ENCODE results near the gene TAMALIN.

Gene TAMALIN

GRCh38 chr12:52020539-52021336 lies 14.0 kb downstream of the TAMALIN start:
- 0 out of 2 replicates have a peak overlapping the region, but pooled peaks have one; percentile 36 for H3K4me3 ChIP-seq
- no peaks in the 10 kb centered on the region for H3K27me3 ChIP-seq
- no peaks in the 10 kb centered on the region for H3K36me3 ChIP-seq
- no peaks in the 10 kb centered on the region for H4K20me1 ChIP-seq
- peak overlapping the region; percentile 96 for H3K4me2 ChIP-seq
- no peaks in the 10 kb centered on the region for H3K9me3 ChIP-seq
- 0 out of 2 replicates have a peak overlapping the region, but pooled peaks have one; percentile 45 for H3K27ac ChIP-seq
- TF ChIP-seq Cebpa-rat (IDR thresholded peaks at IDR 0.05) = no peak
- H3K9ac ChIP-seq = no peak overlapping the region; the same call in 1 of the 2 replicates
- peaks cover 91% of the 10 kb centered on the region for H3K4me1 ChIP-seq

GRCh38 chr12:52022841-52023181 lies 16.1 kb downstream of the TAMALIN start:
- Histone ChIP-seq H4K20me1 (no peaks in the 10 kb centered on the region), H3K27ac (peak overlapping the region; percentile 78), H3K4me3 (peak overlapping the region; percentile 69), H3K4me1 (peaks cover 93% of the 10 kb centered on the region), H3K9ac (peak overlapping the region; percentile 64), H3K9me3 (no peaks in the 10 kb centered on the region), H3K27me3 (no peaks in the 10 kb centered on the region), H3K4me2 (peak overlapping the region; percentile 96), H3K36me3 (no peaks in the 10 kb centered on the region)
- TF ChIP-seq Cebpa-rat (IDR thresholded peaks at IDR 0.05) = no peak

GRCh38 chr12:52023182-52023975 lies 16.6 kb downstream of the TAMALIN start:
- no peaks in the 10 kb centered on the region for H4K20me1 ChIP-seq
- H3K9ac ChIP-seq = peak overlapping the region; percentile 64
- no peaks in the 10 kb centered on the region for H3K27me3 ChIP-seq
- H3K4me3 ChIP-seq = peak overlapping the region; percentile 69
- H3K4me1 ChIP-seq = peaks cover 92% of the 10 kb centered on the region
- TF ChIP-seq Cebpa-rat (IDR thresholded peaks at IDR 0.05) = no peak
- peak overlapping the region; percentile 78 for H3K27ac ChIP-seq
- H3K4me2 ChIP-seq = peak overlapping the region; percentile 96
- no peaks in the 10 kb centered on the region for H3K9me3 ChIP-seq
- no peaks in the 10 kb centered on the region for H3K36me3 ChIP-seq

GRCh38 chr12:52023976-52024688 lies 17.4 kb downstream of the TAMALIN start:
- Histone ChIP-seq H3K4me2 (peak overlapping the region; percentile 96), H3K4me3 (peak overlapping the region; percentile 69), H4K20me1 (no peaks in the 10 kb centered on the region), H3K27me3 (no peaks in the 10 kb centered on the region), H3K36me3 (no peaks in the 10 kb centered on the region), H3K9me3 (no peaks in the 10 kb centered on the region), H3K4me1 (peaks cover 89% of the 10 kb centered on the region), H3K9ac (peak overlapping the region; percentile 64), H3K27ac (peak overlapping the region; percentile 78)
- TF ChIP-seq Cebpa-rat (IDR thresholded peaks at IDR 0.05) = no peak

GRCh38 chr12:52024845-52025230 lies 18.1 kb downstream of the TAMALIN start:
- Histone ChIP-seq H3K27ac (peak overlapping the region; percentile 78; the same call in 1 of the 2 replicates), H3K9ac (peak overlapping the region; percentile 63; the same call in 1 of the 2 replicates), H3K4me2 (peak overlapping the region; percentile 96)

GRCh38 chr12:52026263-52026662 lies 19.5 kb downstream of the TAMALIN start:
- H3K36me3 ChIP-seq = no peaks in the 10 kb centered on the region
- TF ChIP-seq Cebpa-rat (IDR thresholded peaks at IDR 0.05) = no peak
- no peaks in the 10 kb centered on the region for H3K27me3 ChIP-seq
- H3K4me2 ChIP-seq = peak overlapping the region; percentile 96
- H3K9me3 ChIP-seq = no peaks in the 10 kb centered on the region
- no peak overlapping the region for H3K9ac ChIP-seq
- no peak overlapping the region for H3K27ac ChIP-seq
- H3K4me1 ChIP-seq = peaks cover 86% of the 10 kb centered on the region
- H3K4me3 ChIP-seq = no peak overlapping the region
- H4K20me1 ChIP-seq = no peaks in the 10 kb centered on the region

More at GRCh38 chr12:52024845-52025230, 18.1 kb downstream of the TAMALIN start:
- Histone ChIP-seq H4K20me1 (no peaks in the 10 kb centered on the region), H3K4me3 (no peak overlapping the region), H3K9me3 (no peaks in the 10 kb centered on the region), H3K36me3 (no peaks in the 10 kb centered on the region), H3K4me1 (peaks cover 89% of the 10 kb centered on the region), H3K27me3 (no peaks in the 10 kb centered on the region)
- TF ChIP-seq Cebpa-rat (IDR thresholded peaks at IDR 0.05) = no peak

GRCh38 chr12:52027085-52027843 lies 20.5 kb downstream of the TAMALIN start:
- Histone ChIP-seq H3K4me1 (peaks cover 82% of the 10 kb centered on the region), H3K4me2 (peak overlapping the region; percentile 96; the same call in 1 of the 2 replicates), H3K27me3 (no peaks in the 10 kb centered on the region), H3K36me3 (no peaks in the 10 kb centered on the region), H3K9me3 (no peaks in the 10 kb centered on the region), H3K27ac (peak overlapping the region; percentile 18; the same call in 1 of the 2 replicates), H3K9ac (peak overlapping the region; percentile 45; the same call in 1 of the 2 replicates), H3K4me3 (no peak overlapping the region), H4K20me1 (no peaks in the 10 kb centered on the region)
- TF ChIP-seq Cebpa-rat (IDR thresholded peaks at IDR 0.05) = no peak

- no peak overlapping the region for H3K4me3 ChIP-seq
- H3K27me3 ChIP-seq = no peaks in the 10 kb centered on the region
- H3K9me3 ChIP-seq = no peaks in the 10 kb centered on the region
- H3K9ac ChIP-seq = 0 out of 2 replicates have a peak overlapping the region, but pooled peaks have one; percentile 29
- no peaks in the 10 kb centered on the region for H4K20me1 ChIP-seq
- H3K27ac ChIP-seq = 0 out of 2 replicates have a peak overlapping the region, but pooled peaks have one; percentile 9
- H3K4me2 ChIP-seq = peak overlapping the region; percentile 74
- TF ChIP-seq Cebpa-rat (IDR thresholded peaks at IDR 0.05) = no peak
- H3K4me1 ChIP-seq = peaks cover 84% of the 10 kb centered on the region
- H3K36me3 ChIP-seq = no peaks in the 10 kb centered on the region
Measured at GRCh38 chr12:52029685-52030084, 22.9 kb downstream of the TAMALIN start.

- TF ChIP-seq Cebpa-rat (IDR thresholded peaks at IDR 0.05) = no peak
- H3K27ac ChIP-seq = 0 out of 2 replicates have a peak overlapping the region, but pooled peaks have one; percentile 0
Measured at GRCh38 chr12:52032446-52032803, 25.7 kb downstream of the TAMALIN start.

More at GRCh38 chr12:52032446-52032803, 25.7 kb downstream of the TAMALIN start:
- Histone ChIP-seq H3K4me3 (0 out of 2 replicates have a peak overlapping the region, but pooled peaks have one; percentile 11), H3K27me3 (no peaks in the 10 kb centered on the region), H3K9ac (peak overlapping the region; percentile 4; the same call in 1 of the 2 replicates), H3K9me3 (no peaks in the 10 kb centered on the region), H4K20me1 (no peaks in the 10 kb centered on the region), H3K4me1 (peaks cover 78% of the 10 kb centered on the region), H3K36me3 (no peaks in the 10 kb centered on the region), H3K4me2 (peak overlapping the region; percentile 97)

All from BLaER1 (cell line).